Motor neuron (in vitro differentiated cells): ENCODE measurements around the gene NBR1. TPM values are rescaled to one million over a fixed set of nuclear protein-coding genes. Genes with fewer than 3 reads are reported as not detected.
"Not testable (repeated sequence)": the region's sequence is repeated elsewhere in the genome, so short reads cannot be mapped to it uniquely, and the experiment has no call there.

ENCODE experiments used
- ATAC-seq, 8 experiments: fragments of 200-7000 bp; cut with Tn5 transposase; replicated peaks in 6 of 8; 2 replicates each; pipeline ENCODE4 v1.8.0; 2021; ENCODE audit warnings: mild to moderate bottlenecking in 8 of 8, moderate library complexity in 8 of 8
- H3K27ac ChIP-seq, 2 donors: fragments of 250-450 bp; sonication (Bioruptor Pico); 2 replicates each; pipeline ENCODE4 v1.9.0; 2021; ENCODE audit warnings: antibody characterized with exemption in 2 of 2, mild to moderate bottlenecking in 2 of 2, moderate library complexity in 1 of 2
- H3K4me1 ChIP-seq, 2 donors: fragments of 250-450 bp; sonication (Bioruptor Pico); replicated peaks in 1 of 2; 2 replicates each; pipeline ENCODE4 v1.6.1; 2021; ENCODE audit warnings: antibody characterized with exemption in 2 of 2, mild to moderate bottlenecking in 2 of 2, moderate library complexity in 1 of 2
- H3K4me3 ChIP-seq, 5 donors: fragments of 250-450 bp; sonication (Bioruptor Pico); 2 replicates each; pipeline ENCODE4 v1.9.0; 2021; ENCODE audit warnings: antibody characterized with exemption in 5 of 5, mild to moderate bottlenecking in 5 of 5, moderate library complexity in 4 of 5
- WGBS, 10 experiments: fragments of 450-650 bp; shearing (Covaris generic); methylation state at CpG; one replicate each; pipeline ENCODE4 v1.0.0; 2022; 5-methylcytosine and 5-hydroxymethylcytosine counted together
- in situ Hi-C, 9 experiments: fragments of 400-800 bp; cut with MboI; loops; one replicate each; pipeline ENCODE4 v1.15.0; 2021; ENCODE audit warnings: low sequenced_read_pairs in 9 of 9, low pct_unique_long_range_greater_than_20kb in 2 of 9; ENCODE audit not compliant: unreplicated experiment in 9 of 9
- total RNA-seq, 8 experiments: library from RNA; unstranded; fragments of 300-600 nt; gene quantifications; 2 replicates each; pipeline versions ENCODE4 v1.2.3 to v1.2.4, GENCODE V29; 2022

Gene NBR1
- total RNA-seq, 8 experiments from 2014 or later, result 49.7 to 135 (median 72.0) TPM

- 92 to 100% (median 100%) methylated on average over 1 to 2 of the region's 3 CpGs; no CpG with 5 or more reads in 5 of the 10 experiments for WGBS, 10 experiments
- ATAC-seq, H3K4me3 ChIP-seq, H3K4me1 ChIP-seq, in situ Hi-C loops, H3K27ac ChIP-seq: not testable (repeated sequence)
These were observed 34.4 kb upstream of the NBR1 start for GRCh38 chr17:43136574-43136973.

DNA sequence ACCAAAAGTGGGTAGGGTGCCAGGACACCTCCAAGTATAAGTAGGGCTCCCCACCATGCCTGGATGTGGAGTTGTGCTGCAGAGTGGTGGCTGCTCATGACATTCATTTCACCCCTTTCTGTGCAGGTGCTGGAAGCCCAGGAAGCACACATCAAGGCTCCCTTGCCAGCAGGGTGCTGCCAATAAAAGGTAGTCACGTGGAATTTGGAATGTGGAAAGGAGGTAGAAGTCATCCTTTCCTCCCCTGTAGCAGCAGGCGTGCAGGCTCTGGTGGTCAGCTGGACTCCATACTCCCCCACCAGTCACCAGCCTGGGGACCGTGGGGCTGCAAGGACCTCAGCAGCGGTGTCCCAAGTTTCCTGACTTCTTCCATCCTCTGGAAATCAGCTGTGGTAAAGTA is 32.5 kb upstream of the NBR1 start:
- WGBS, 10 experiments, result 67 to 100% (median 80%) methylated on average over 1 to 2 of the region's 4 CpGs; no CpG with 5 or more reads in 5 of the 10 experiments
- in situ Hi-C loops, H3K4me1 ChIP-seq, H3K27ac ChIP-seq, ATAC-seq, H3K4me3 ChIP-seq: not testable (repeated sequence)

DNA sequence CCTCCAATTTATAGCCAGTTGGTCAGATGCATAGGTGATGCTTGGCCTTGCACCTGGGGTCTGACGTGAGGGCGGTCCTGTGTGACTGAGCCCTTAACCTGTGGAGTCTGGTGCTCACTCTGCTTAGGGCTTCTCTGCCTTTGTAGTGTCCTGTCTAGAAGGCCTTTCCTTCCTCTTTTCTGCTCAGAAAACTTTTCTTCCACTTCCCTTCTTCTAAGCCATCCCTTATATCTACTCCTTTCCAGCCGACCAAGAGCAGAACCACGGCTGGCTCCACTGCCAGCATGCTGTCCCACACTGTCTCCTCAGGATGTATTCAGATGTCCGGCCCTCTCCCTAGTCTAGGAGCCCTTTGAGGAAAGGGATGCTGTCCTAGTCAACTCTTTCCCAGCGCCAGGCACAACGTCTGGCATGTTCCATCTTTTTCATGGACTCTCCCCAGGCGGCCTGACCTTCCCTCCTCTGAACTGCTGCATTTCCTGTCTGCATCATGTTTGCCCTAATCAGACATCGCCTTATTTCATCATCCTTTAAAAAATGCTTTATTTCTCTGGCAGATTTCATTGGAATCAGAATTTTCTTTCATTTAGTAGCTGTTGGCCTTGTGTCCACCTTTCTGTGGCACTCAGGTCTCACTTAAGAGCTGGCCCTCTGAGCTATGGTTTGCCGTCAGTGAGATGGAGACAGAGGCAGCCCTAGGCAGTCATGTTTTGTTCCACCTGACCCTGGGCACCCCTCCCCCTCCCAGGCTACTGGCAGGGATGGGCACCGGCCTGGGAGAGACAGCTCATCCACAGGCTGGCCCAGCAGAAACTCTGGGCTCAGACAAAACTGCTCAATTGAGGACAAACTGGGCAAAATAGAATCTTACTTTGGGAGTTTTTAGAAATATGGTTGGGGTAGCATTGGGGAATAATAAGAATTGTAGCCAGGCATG is 30.4 kb upstream of the NBR1 start:
- in situ Hi-C loops, result no loop called here
- Histone ChIP-seq H3K4me1 (no peaks in the 10 kb centered on the region), H3K4me3 (no peak overlapping the region), H3K27ac (no peak overlapping the region)
- WGBS, 10 experiments, result 72 to 96% (median 85%) methylated on average over 1 to 10 of the region's 11 CpGs; no CpG with 5 or more reads in 1 of the 10 experiments
- ATAC-seq, result no peak

GRCh38 chr17:43142153-43142552 is 28.9 kb upstream of the NBR1 start:
- Histone ChIP-seq H3K27ac (no peak overlapping the region), H3K4me3 (no peak overlapping the region), H3K4me1 (no peaks in the 10 kb centered on the region)
- no peak for ATAC-seq
- in situ Hi-C loops, result no loop called here
- 90 to 100% (median 96%) methylated on average over 1 to 2 of the region's 5 CpGs; no CpG with 5 or more reads in 4 of the 10 experiments for WGBS, 10 experiments

GRCh38 chr17:43143201-43143600 is 27.8 kb upstream of the NBR1 start:
- 50 to 100% (median 90%) methylated on average over 1 to 4 of the region's 5 CpGs; no CpG with 5 or more reads in 1 of the 10 experiments for WGBS, 10 experiments
- Histone ChIP-seq H3K4me3 (no peak overlapping the region), H3K4me1 (no peaks in the 10 kb centered on the region), H3K27ac (no peak overlapping the region)
- in situ Hi-C loops, result no loop called here
- ATAC-seq, result no peak

- WGBS, 10 experiments, result 68 to 89% (median 81%) methylated on average over 3 to 4 of the region's 4 CpGs; no CpG with 5 or more reads in 4 of the 10 experiments
- ATAC-seq, result no peak
- in situ Hi-C loops, result no loop called here
- Histone ChIP-seq H3K4me3 (no peak overlapping the region), H3K4me1 (no peaks in the 10 kb centered on the region), H3K27ac (no peak overlapping the region)
These were observed 24.4 kb upstream of the NBR1 start for GRCh38 chr17:43146649-43147048.

DNA sequence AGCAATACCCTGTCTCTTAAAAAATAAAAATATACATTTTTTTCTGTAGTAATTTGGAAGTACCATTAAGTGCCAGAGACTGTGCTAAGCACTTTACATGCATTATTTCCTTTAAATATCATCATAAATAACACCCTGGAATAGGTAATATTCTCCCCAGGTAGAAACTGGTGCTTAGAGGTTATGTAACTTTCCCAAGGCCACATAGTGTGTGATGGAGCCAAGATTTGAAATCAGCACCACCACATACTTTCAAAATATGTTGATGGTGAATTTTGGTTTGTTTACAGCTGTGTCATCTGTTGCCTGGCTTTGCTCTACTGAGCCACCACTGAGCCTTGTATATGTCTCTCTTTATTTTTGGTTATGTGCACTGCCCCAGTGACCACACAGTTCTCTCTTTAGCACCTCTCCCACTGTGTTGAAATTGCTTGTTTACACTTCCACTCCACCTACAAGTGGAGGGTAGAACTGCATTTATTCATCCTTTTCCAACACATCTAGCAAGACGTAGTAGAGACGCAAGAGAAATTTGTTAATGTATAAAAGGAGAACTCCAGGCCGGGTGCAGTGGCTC is 19.0 kb upstream of the NBR1 start:
- in situ Hi-C loops, result no loop called here
- ATAC-seq, result no peak
- WGBS, 10 experiments, result 75 to 100% (median 100%) methylated on average over 1 to 3 of the region's 3 CpGs; no CpG with 5 or more reads in 3 of the 10 experiments
- no peak overlapping the region for H3K4me3 ChIP-seq
- no peak overlapping the region for H3K27ac ChIP-seq
- no peaks in the 10 kb centered on the region for H3K4me1 ChIP-seq

GRCh38 chr17:43153197-43153835 is 17.7 kb upstream of the NBR1 start:
- 73 to 100% (median 98%) methylated on average over 1 to 3 of the region's 3 CpGs for WGBS, 10 experiments
- H3K4me3 ChIP-seq, in situ Hi-C loops, H3K27ac ChIP-seq, H3K4me1 ChIP-seq, ATAC-seq: not testable (repeated sequence)

- Histone ChIP-seq H3K27ac (no peak overlapping the region), H3K4me1 (no peaks in the 10 kb centered on the region), H3K4me3 (no peak overlapping the region)
- WGBS, 10 experiments, result 80 to 100% (median 100%) methylated on average over 1 to 3 of the region's 3 CpGs; no CpG with 5 or more reads in 3 of the 10 experiments
- in situ Hi-C loops, result no loop called here
- ATAC-seq, result no peak
These were observed 15.3 kb upstream of the NBR1 start for GRCh38 chr17:43155666-43156065.

GRCh38 chr17:43159232-43159631 is 11.8 kb upstream of the NBR1 start:
- ATAC-seq, H3K4me3 ChIP-seq, H3K27ac ChIP-seq, in situ Hi-C loops: not testable (repeated sequence)
- H3K4me1 ChIP-seq, result peaks cover 0 to 16% of the 10 kb centered on the region in 2 donors
- 60% methylated on average over 1 of the region's 25 CpGs; no CpG with 5 or more reads in 9 of the 10 experiments for WGBS, 10 experiments

DNA sequence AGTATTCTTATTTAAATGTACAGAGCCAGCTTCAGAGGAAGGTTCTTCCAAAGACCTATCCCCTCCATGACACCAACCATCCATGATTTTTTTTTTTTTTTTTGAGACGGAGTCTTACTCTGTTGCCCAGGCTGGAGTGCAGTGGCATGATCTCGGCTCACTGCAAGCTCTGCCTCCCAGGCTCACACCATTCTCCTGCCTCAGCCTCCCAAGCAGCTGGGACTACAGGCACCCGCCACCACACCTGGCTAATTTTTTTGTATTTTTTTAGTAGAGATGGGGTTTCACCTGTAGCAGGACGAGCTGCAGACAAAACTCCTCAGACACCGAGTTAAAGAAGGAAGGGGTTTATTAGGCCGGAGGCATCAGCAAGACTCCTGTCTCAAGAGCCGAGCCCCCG is 11.1 kb upstream of the NBR1 start:
- H3K27ac ChIP-seq, ATAC-seq, H3K4me3 ChIP-seq, in situ Hi-C loops: not testable (repeated sequence)
- WGBS, 10 experiments, result 53 to 100% (median 80%) methylated on average over 1 to 7 of the region's 8 CpGs; no CpG with 5 or more reads in 3 of the 10 experiments
- peaks cover 0 to 17% of the 10 kb centered on the region in 2 donors for H3K4me1 ChIP-seq

- peaks cover 11 to 17% of the 10 kb centered on the region in 2 donors for H3K4me1 ChIP-seq
- in situ Hi-C loops, H3K27ac ChIP-seq, H3K4me3 ChIP-seq, ATAC-seq: not testable (repeated sequence)
These were observed 5.0 kb upstream of the NBR1 start for GRCh38 chr17:43165971-43166370.
